Loucy (cell line): ENCODE measurements around the gene EVX1.

Source experiments
- EZH2phosphoT487 ChIP-seq: fragments of 200-600 bp; IDR thresholded peaks from 2 replicates; pipeline ENCODE4 v1.6.1; 2018; ENCODE audit warnings: antibody characterized with exemption, mild to moderate bottlenecking, moderate library complexity, borderline replicate concordance
- TF ChIP-seq, protein P1 (sequence below): fragments of 200-600 bp; sonication (generic); conservative IDR thresholded peaks from 2 replicates; pipeline ENCODE4 v1.5.1; 2014; ENCODE audit warnings: mild to moderate bottlenecking, antibody characterized with exemption, low read length

DNA sequence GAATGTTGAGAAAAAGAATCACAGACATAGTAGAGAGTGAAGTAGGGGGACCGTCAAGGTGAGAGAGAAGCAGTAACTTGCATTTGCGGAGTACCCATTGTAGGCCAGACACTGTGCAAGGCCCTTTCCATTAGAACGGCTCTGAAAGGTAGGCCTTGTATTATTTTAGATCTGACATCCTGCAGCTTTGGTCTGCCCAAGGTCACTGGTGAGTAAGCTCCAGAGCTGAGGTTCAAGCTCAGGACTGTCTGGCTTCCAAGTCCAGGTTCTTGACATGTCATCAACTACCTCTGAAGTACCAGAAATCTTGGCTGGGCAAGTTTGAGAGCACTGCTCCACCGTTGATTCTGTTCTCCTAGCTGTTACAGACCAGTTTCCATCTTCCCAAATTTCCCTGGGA is 13.2 kb upstream of the EVX1 start:
- TF ChIP-seq, protein P1, sequence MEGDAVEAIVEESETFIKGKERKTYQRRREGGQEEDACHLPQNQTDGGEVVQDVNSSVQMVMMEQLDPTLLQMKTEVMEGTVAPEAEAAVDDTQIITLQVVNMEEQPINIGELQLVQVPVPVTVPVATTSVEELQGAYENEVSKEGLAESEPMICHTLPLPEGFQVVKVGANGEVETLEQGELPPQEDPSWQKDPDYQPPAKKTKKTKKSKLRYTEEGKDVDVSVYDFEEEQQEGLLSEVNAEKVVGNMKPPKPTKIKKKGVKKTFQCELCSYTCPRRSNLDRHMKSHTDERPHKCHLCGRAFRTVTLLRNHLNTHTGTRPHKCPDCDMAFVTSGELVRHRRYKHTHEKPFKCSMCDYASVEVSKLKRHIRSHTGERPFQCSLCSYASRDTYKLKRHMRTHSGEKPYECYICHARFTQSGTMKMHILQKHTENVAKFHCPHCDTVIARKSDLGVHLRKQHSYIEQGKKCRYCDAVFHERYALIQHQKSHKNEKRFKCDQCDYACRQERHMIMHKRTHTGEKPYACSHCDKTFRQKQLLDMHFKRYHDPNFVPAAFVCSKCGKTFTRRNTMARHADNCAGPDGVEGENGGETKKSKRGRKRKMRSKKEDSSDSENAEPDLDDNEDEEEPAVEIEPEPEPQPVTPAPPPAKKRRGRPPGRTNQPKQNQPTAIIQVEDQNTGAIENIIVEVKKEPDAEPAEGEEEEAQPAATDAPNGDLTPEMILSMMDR, result no peak
- TF ChIP-seq EZH2phosphoT487, result no peak
